HL-60 (cell line): ENCODE measurements around the gene EYS.

ENCODE experiments used
- CTCF ChIP-seq: IDR thresholded peaks from one replicate; pipeline ENCODE4 v1.5.1; 2011; ENCODE audit warnings: low read length, control low read depth, inconsistent platforms; ENCODE audit not compliant: insufficient read depth
- POLR2AphosphoS5 ChIP-seq: IDR thresholded peaks from 2 replicates; pipeline ENCODE4 v1.6.1; 2012; ENCODE audit warnings: low read depth

DNA sequence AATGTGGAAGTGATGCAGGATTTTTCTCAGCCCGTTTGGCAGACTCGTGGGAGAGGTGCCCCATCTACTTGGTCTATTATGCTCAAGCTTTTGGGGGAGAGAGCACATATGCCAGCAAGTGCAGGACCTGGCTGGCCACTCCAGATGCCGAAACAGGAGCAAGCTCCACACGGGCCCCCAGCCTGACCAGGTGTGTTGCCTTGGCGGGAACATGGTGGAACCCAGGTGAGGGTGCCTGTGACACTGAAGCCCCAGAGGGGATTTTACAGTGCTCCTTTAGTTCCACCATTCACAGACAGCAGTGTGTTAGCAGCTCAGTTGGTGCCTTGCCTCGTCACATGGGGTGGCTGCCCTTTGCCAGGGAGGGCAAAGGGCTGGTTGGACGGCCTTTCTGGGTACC, 798.9 kb downstream of the EYS start:
- TF ChIP-seq CTCF (no peak), POLR2AphosphoS5 (no peak)
